Measurements from ENCODE around the gene PIK3R5. TPM values are rescaled to one million over a fixed set of nuclear protein-coding genes. Genes with fewer than 3 reads are reported as not detected.

The PIK3R5 gene
- polyA plus RNA-seq, 3 donors: 32.1 to 127 (median 47.5) TPM

GRCh38 chr17:8947201-8947600 lies 18.3 kb downstream of the PIK3R5 start:
- no peak for TF ChIP-seq CTCF (IDR thresholded peaks at IDR 0.05)
- H3K79me2 ChIP-seq (ENCODE audit: insufficient read depth, low read length): peaks cover 97% of the 10 kb centered on the region

DNA sequence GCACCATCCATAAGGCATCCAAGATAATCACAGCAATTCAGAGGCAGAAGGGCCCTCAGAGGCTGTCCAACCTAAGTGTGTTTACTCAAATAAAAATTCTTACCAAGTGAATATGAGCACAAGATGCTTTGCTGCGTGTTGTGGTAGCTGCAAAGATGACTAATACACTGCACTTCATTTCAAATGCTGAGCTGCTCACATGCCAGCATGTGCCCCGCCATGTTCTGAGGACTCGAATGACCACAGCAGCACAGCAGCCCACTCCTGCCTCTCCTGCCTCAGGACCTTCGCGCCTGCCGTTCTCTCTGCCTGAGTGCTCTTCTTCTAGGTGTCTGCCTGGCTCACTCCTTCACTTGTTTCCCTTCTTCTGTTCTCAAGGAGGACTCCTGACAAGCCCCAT lies 19.0 kb downstream of the PIK3R5 start:
- Histone ChIP-seq H3K9me3 (replicated peaks in 1 of 2; ENCODE audit: control insufficient read depth in 1 of 2, insufficient read depth in 1 of 2, low read length in 2 of 2) (no peaks in the 10 kb centered on the region), H3K36me3 (replicated peaks in 1 of 2; ENCODE audit: control insufficient read depth in 1 of 2, insufficient read depth in 2 of 2, low read length in 2 of 2) (peaks cover 16 to 41% of the 10 kb centered on the region in 2 donors), H2AFZ (ENCODE audit: insufficient read depth, low read depth, low read length, poor library complexity, severe bottlenecking) (no peak overlapping the region), H3K4me1 (ENCODE audit: control insufficient read depth in 1 of 2, insufficient read depth in 2 of 2, low read length in 2 of 2) (peaks cover 45 to 83% of the 10 kb centered on the region in 2 donors), H3K79me2 (ENCODE audit: insufficient read depth, low read length) (peaks cover 97% of the 10 kb centered on the region), H3K4me3 (replicated peaks in 1 of 3; ENCODE audit: low read depth in 2 of 3, low read length in 3 of 3) (no peak overlapping the region), H3K27me3 (ENCODE audit: control insufficient read depth in 2 of 2, insufficient read depth in 2 of 2, low read length in 2 of 2) (no peaks in the 10 kb centered on the region), H3K4me2 (replicated peaks; ENCODE audit: extremely low read depth, low read length, poor library complexity, severe bottlenecking) (no peak overlapping the region), H3K9ac (ENCODE audit: insufficient read depth, low read length, poor library complexity, severe bottlenecking) (no peak overlapping the region), H4K20me1 (ENCODE audit: insufficient read depth, low read length) (peaks cover 75% of the 10 kb centered on the region), H3K27ac (ENCODE audit: low read depth in 1 of 2, low read length in 2 of 2) (peak overlapping the region in 1 of 2 donors; percentile 93)
- Mint-ChIP-seq H3K27ac (peak overlapping the region; percentile 3 to 96 (median 90)), H3K36me3 (peaks cover 78 to 79% of the 10 kb centered on the region in 2 donors), H3K4me1 (peaks cover 79% of the 10 kb centered on the region), H3K27me3 (ENCODE audit: low read depth in 3 of 3) (peaks cover 0 to 2% (median 0%) of the 10 kb centered on the region in 3 donors), H3K4me3 (no peak overlapping the region), H3K9me3 (peaks cover 0 to 12% (median 0%) of the 10 kb centered on the region in 7 donors)
- 98% methylated on average over 6 of the region's 6 CpGs for WGBS (ENCODE audit: insufficient coverage)
- TF ChIP-seq CTCF (IDR thresholded peaks at IDR 0.05): no peak
- intact Hi-C loops (cut with micrococcal nuclease): no loop called here
- peak in 1 of 3 donors; percentile 54 for DNase-seq

More at GRCh38 chr17:8947201-8947600, 18.3 kb downstream of the PIK3R5 start:
- H3K4me3 Mint-ChIP-seq: no peak overlapping the region
- H3K27ac Mint-ChIP-seq: peak overlapping the region in 5 of 7 donors; percentile 25 to 91 (median 79)
- H3K27me3 ChIP-seq (ENCODE audit: control insufficient read depth in 2 of 2, insufficient read depth in 2 of 2, low read length in 2 of 2): no peaks in the 10 kb centered on the region
- intact Hi-C loops (cut with micrococcal nuclease): no loop called here
- peaks cover 0 to 2% (median 0%) of the 10 kb centered on the region in 3 donors for H3K27me3 Mint-ChIP-seq (ENCODE audit: low read depth in 3 of 3)
- whole genome bisulfite sequencing (ENCODE audit: insufficient coverage): no CpG with 5 or more reads among the region's 7 CpGs
- H3K36me3 ChIP-seq (replicated peaks in 1 of 2; ENCODE audit: control insufficient read depth in 1 of 2, insufficient read depth in 2 of 2, low read length in 2 of 2): peaks cover 16 to 41% of the 10 kb centered on the region in 2 donors
- H3K9me3 Mint-ChIP-seq: peaks cover 0 to 16% (median 0%) of the 10 kb centered on the region in 7 donors
- DNase-seq: peak in 1 of 3 donors; percentile 41
- peak overlapping the region in 1 of 2 donors; percentile 93 for H3K27ac ChIP-seq (ENCODE audit: low read depth in 1 of 2, low read length in 2 of 2)
- H4K20me1 ChIP-seq (ENCODE audit: insufficient read depth, low read length): peaks cover 68% of the 10 kb centered on the region
- H3K9me3 ChIP-seq (replicated peaks in 1 of 2; ENCODE audit: control insufficient read depth in 1 of 2, insufficient read depth in 1 of 2, low read length in 2 of 2): no peaks in the 10 kb centered on the region
- peaks cover 45 to 83% of the 10 kb centered on the region in 2 donors for H3K4me1 ChIP-seq (ENCODE audit: control insufficient read depth in 1 of 2, insufficient read depth in 2 of 2, low read length in 2 of 2)
- H3K36me3 Mint-ChIP-seq: peaks cover 82 to 83% of the 10 kb centered on the region in 2 donors
- no peak overlapping the region for H3K4me2 ChIP-seq (replicated peaks; ENCODE audit: extremely low read depth, low read length, poor library complexity, severe bottlenecking)
- H3K4me1 Mint-ChIP-seq: peaks cover 79% of the 10 kb centered on the region
- H3K4me3 ChIP-seq (replicated peaks in 1 of 3; ENCODE audit: low read depth in 2 of 3, low read length in 3 of 3): no peak overlapping the region
- H3K9ac ChIP-seq (ENCODE audit: insufficient read depth, low read length, poor library complexity, severe bottlenecking): no peak overlapping the region
- H2AFZ ChIP-seq (ENCODE audit: insufficient read depth, low read depth, low read length, poor library complexity, severe bottlenecking): no peak overlapping the region
